Measurements from ENCODE around the gene MBL2. TPM values are rescaled to one million over a fixed set of nuclear protein-coding genes. Genes with fewer than 3 reads are reported as not detected.

Gene MBL2
- total and polyA plus RNA-seq, 2 of the 8 experiments (the other 6 are each of a cell fraction or from before 2014, with no cell fraction given), result not detected

GRCh38 chr10:52769966-52770365, 2.6 kb downstream of the MBL2 start:
- H3K4me3 ChIP-seq (ENCODE audit: extremely low read depth in 1 of 4, insufficient read depth in 2 of 4, low read depth in 3 of 4, low read length in 4 of 4), result no peak overlapping the region
- no peak overlapping the region for H2AFZ ChIP-seq (ENCODE audit: low read length)
- 95% methylated on average over 2 of the region's 2 CpGs; no CpG with 5 or more reads in 1 of the 2 experiments for WGBS, 2 experiments (ENCODE audit: extremely low coverage in 1 of 2, insufficient coverage in 1 of 2, insufficient read length in 1 of 2, insufficient replicate concordance in 2 of 2, low coverage in 1 of 2, low lambda C conversion rate in 2 of 2, missing lambda C conversion rate in 1 of 2)
- no peak overlapping the region for H2BK15ac ChIP-seq (ENCODE audit: low read length)
- no peak overlapping the region for H3K56ac ChIP-seq (replicated peaks; ENCODE audit: insufficient read length, low read depth, low read length)
- no peaks in the 10 kb centered on the region for H3K79me1 ChIP-seq (ENCODE audit: low read depth, low read length)
- no peak overlapping the region for H2BK20ac ChIP-seq (ENCODE audit: low read length)
- ChIA-PET POLR2A (ENCODE audit: partially characterized antibody) (no interaction called here), CTCF (ENCODE audit: partially characterized antibody) (interaction anchor here (1.7 to 4.9 kb wide), 3 partner anchors 9 to 21 kb away, joined by 3 to 43 read pairs (median 6); no protein-coding TSS in a partner anchor)
- H3K9ac ChIP-seq (replicated peaks in 1 of 4; ENCODE audit: extremely low read depth in 1 of 4, low read depth in 3 of 4, low read length in 3 of 4), result no peak overlapping the region
- no peak overlapping the region for H2BK120ac ChIP-seq (replicated peaks; ENCODE audit: low read depth, low read length)
- H3K23ac ChIP-seq (ENCODE audit: insufficient read length), result no peak overlapping the region
- no peak overlapping the region for H2BK5ac ChIP-seq (ENCODE audit: low read depth, low read length)
- H4K91ac ChIP-seq (replicated peaks; ENCODE audit: insufficient read length, low read length), result no peak overlapping the region
- H3K36me3 ChIP-seq (ENCODE audit: control insufficient read depth in 2 of 4, insufficient read depth in 4 of 4, low read length in 3 of 4), result no peaks in the 10 kb centered on the region
- H4K5ac ChIP-seq (ENCODE audit: insufficient read length, low read depth, low read length), result no peak overlapping the region
- no peak overlapping the region for H3K4ac ChIP-seq (replicated peaks; ENCODE audit: insufficient read length, low read depth, low read length)
- H3K4me1 ChIP-seq (replicated peaks in 1 of 4; ENCODE audit: control insufficient read depth in 3 of 4, insufficient read depth in 4 of 4, low read length in 3 of 4), result no peaks in the 10 kb centered on the region
- no peak overlapping the region for H2AK5ac ChIP-seq (ENCODE audit: low read depth, low read length)
- no peak overlapping the region for H3K14ac ChIP-seq (ENCODE audit: insufficient read length)
- no peak overlapping the region for H4K8ac ChIP-seq (ENCODE audit: extremely low read depth, insufficient read depth, low read length)
- no peak overlapping the region for H3K4me2 ChIP-seq (ENCODE audit: insufficient read depth in 1 of 2, low read depth in 2 of 2, low read length in 2 of 2)
- no peak overlapping the region for H2BK12ac ChIP-seq (ENCODE audit: low read depth, low read length)
- H4K20me1 ChIP-seq (replicated peaks in 1 of 2; ENCODE audit: control insufficient read depth in 1 of 2, insufficient read depth in 2 of 2, low read length in 2 of 2), result no peaks in the 10 kb centered on the region
- no peaks in the 10 kb centered on the region for H3K23me2 ChIP-seq (ENCODE audit: low read depth, low read length)
- no peak for FAIRE-seq
- peaks cover 0 to 1% (median 0%) of the 10 kb centered on the region in 4 experiments; a peak in 1 of 7 replicates for H3K27me3 ChIP-seq (replicated peaks in 1 of 4; ENCODE audit: control insufficient read depth in 3 of 4, extremely low read depth in 1 of 4, insufficient read depth in 3 of 4, low read length in 3 of 4)
- no peak overlapping the region for H3K18ac ChIP-seq (ENCODE audit: extremely low read depth, low read length)
- no peaks in the 10 kb centered on the region for H3K9me3 ChIP-seq (ENCODE audit: insufficient read depth in 2 of 2, low read depth in 1 of 2, low read length in 1 of 2)
- peak in 1 of 2 experiments; percentile 17 for DNase-seq (ENCODE audit: low read depth in 1 of 2, low spot score in 2 of 2)
- no peak overlapping the region for H3K27ac ChIP-seq (ENCODE audit: low read depth, low read length)
- no peaks in the 10 kb centered on the region for H3K79me2 ChIP-seq (ENCODE audit: control insufficient read depth in 1 of 2, insufficient read depth in 2 of 2, low read length in 2 of 2)
- no peak for TF ChIP-seq CEBPB (IDR thresholded peaks at IDR 0.05; ENCODE audit: low read depth, low read length)
- TF ChIP-seq KDM1A (IDR thresholded peaks at IDR 0.05; ENCODE audit: borderline replicate concordance, low read length), result no peak
- TF ChIP-seq TBP (IDR thresholded peaks at IDR 0.05; ENCODE audit: low read depth, low read length), result no peak
- no peak for TF ChIP-seq HDAC6 (IDR thresholded peaks at IDR 0.05; ENCODE audit: low read depth, low read length)
- no peak for TF ChIP-seq ASH2L (IDR thresholded peaks at IDR 0.05; ENCODE audit: low read length)
- TF ChIP-seq RFX5 (IDR thresholded peaks at IDR 0.05; ENCODE audit: borderline replicate concordance, low read depth, low read length), result no peak
